Stimulated activated CD8-positive, alpha-beta memory T cell treated with anti-CD3 and anti-CD28 coated beads, Interleukin-7, amount 100 ng/mL, for 1 hour (primary cell): ENCODE data around the gene CCDC12.

ENCODE experiments used
- DNase-seq, 2 donors: peaks; one replicate each; pipeline ENCODE4 v3.0.0-alpha.2; 2020; ENCODE audit warnings: low read depth in 2 of 2

Gene CCDC12

GRCh38 chr3:46893146-46893748 lies 83.3 kb downstream of the CCDC12 start:
- no peak for DNase-seq

GRCh38 chr3:46892285-46893145 lies 84.0 kb downstream of the CCDC12 start:
- no peak for DNase-seq

- no peak for DNase-seq
Observed at GRCh38 chr3:46891132-46891531, 85.4 kb downstream of the CCDC12 start.

- DNase-seq, result no peak
Observed at GRCh38 chr3:46890132-46890531, 86.4 kb downstream of the CCDC12 start.

GRCh38 chr3:46889381-46890110 lies 87.0 kb downstream of the CCDC12 start:
- no peak for DNase-seq

- no peak for DNase-seq
Observed at GRCh38 chr3:46888705-46889104, 87.8 kb downstream of the CCDC12 start.

- DNase-seq, result no peak
Observed at GRCh38 chr3:46887980-46888494, 88.5 kb downstream of the CCDC12 start.

- DNase-seq, result no peak
Observed at GRCh38 chr3:46885612-46886011, 90.9 kb downstream of the CCDC12 start.

GRCh38 chr3:46884929-46885328 lies 91.6 kb downstream of the CCDC12 start:
- no peak for DNase-seq

GRCh38 chr3:46884427-46884826 lies 92.1 kb downstream of the CCDC12 start:
- DNase-seq, result no peak

- no peak for DNase-seq
Observed at GRCh38 chr3:46883830-46884185, 92.7 kb downstream of the CCDC12 start.

GRCh38 chr3:46883054-46883829 lies 93.3 kb downstream of the CCDC12 start:
- DNase-seq, result no peak

- no peak for DNase-seq
Observed at GRCh38 chr3:46882377-46883053, 94.0 kb downstream of the CCDC12 start.

- DNase-seq, result no peak
Observed at GRCh38 chr3:46881596-46882376, 94.8 kb downstream of the CCDC12 start.

- DNase-seq, result no peak
Observed at GRCh38 chr3:46880884-46881595, 95.5 kb downstream of the CCDC12 start.

GRCh38 chr3:46878781-46879436 lies 97.6 kb downstream of the CCDC12 start:
- no peak for DNase-seq

- no peak for DNase-seq
Observed at GRCh38 chr3:46877406-46878125, 99.0 kb downstream of the CCDC12 start, which contains the start of gene PTH1R. TSS of gene PTH1R (plus strand) at chr3:46877721. CDS start at chr3:46883560, 5,839 bp downstream.
